HG02870 (cell line): Measurements from ENCODE around the gene BPIFB1.

Experiments used
- ATAC-seq: cut with Tn5 transposase; IDR thresholded peaks from one replicate; pipeline ENCODE4 v1.9.1; 2021; ENCODE audit warnings: mild to moderate bottlenecking, moderate library complexity; ENCODE audit not compliant: unreplicated experiment

The BPIFB1 gene

GRCh38 chr20:33291830-33292355 lies 8.9 kb downstream of the BPIFB1 start:
- ATAC-seq, result no peak

- ATAC-seq, result no peak
Observed at GRCh38 chr20:33296206-33296605, 13.2 kb downstream of the BPIFB1 start.

- ATAC-seq, result no peak
Observed at GRCh38 chr20:33298391-33298790, 15.4 kb downstream of the BPIFB1 start.

- no peak for ATAC-seq
Observed at GRCh38 chr20:33299111-33299603, 16.1 kb downstream of the BPIFB1 start.

GRCh38 chr20:33301192-33301930 lies 18.3 kb downstream of the BPIFB1 start:
- ATAC-seq, result no peak

- ATAC-seq, result no peak
Observed at GRCh38 chr20:33303595-33303994, 20.6 kb downstream of the BPIFB1 start.

GRCh38 chr20:33304046-33304445 lies 21.0 kb downstream of the BPIFB1 start:
- ATAC-seq, result no peak

- no peak for ATAC-seq
Observed at GRCh38 chr20:33305589-33306057, 22.6 kb downstream of the BPIFB1 start.

- no peak for ATAC-seq
Observed at GRCh38 chr20:33306228-33306627, 23.2 kb downstream of the BPIFB1 start.

GRCh38 chr20:33306807-33307206 lies 23.8 kb downstream of the BPIFB1 start:
- ATAC-seq, result no peak

- no peak for ATAC-seq
Observed at GRCh38 chr20:33308668-33309067, 25.7 kb downstream of the BPIFB1 start.

GRCh38 chr20:33309631-33310030 lies 26.6 kb downstream of the BPIFB1 start:
- ATAC-seq, result no peak

- ATAC-seq, result no peak
Observed at GRCh38 chr20:33310327-33310899, 27.4 kb downstream of the BPIFB1 start.

GRCh38 chr20:33311011-33311410 lies 28.0 kb downstream of the BPIFB1 start:
- ATAC-seq, result no peak

GRCh38 chr20:33311996-33312395 lies 29.0 kb downstream of the BPIFB1 start:
- ATAC-seq, result no peak

GRCh38 chr20:33312583-33312982 lies 29.6 kb downstream of the BPIFB1 start:
- ATAC-seq, result no peak

GRCh38 chr20:33313686-33314314 lies 30.8 kb downstream of the BPIFB1 start:
- no peak for ATAC-seq

- ATAC-seq, result no peak
Observed at GRCh38 chr20:33316343-33316742, 33.3 kb downstream of the BPIFB1 start.

- ATAC-seq, result no peak
Observed at GRCh38 chr20:33316958-33317357, 33.9 kb downstream of the BPIFB1 start.

- ATAC-seq, result no peak
Observed at GRCh38 chr20:33317424-33318095, 34.5 kb downstream of the BPIFB1 start.

GRCh38 chr20:33318096-33318429 lies 35.0 kb downstream of the BPIFB1 start:
- no peak for ATAC-seq
